Neural cell (in vitro differentiated cells): ENCODE data around the gene LRIG1. TPM values are rescaled to one million over a fixed set of nuclear protein-coding genes. Genes with fewer than 3 reads are reported as not detected.
A peak's percentile ranks its signal among the peaks of the same experiment; 100 is the strongest.

Experiments used
- H2AFZ ChIP-seq: fragments of 200-600, 300-800 bp; sonication (generic), shearing (Covaris generic); 2 replicates; pipeline ENCODE4 v1.6.0; 2014; ENCODE audit warnings: low read depth, mild to moderate bottlenecking, antibody characterized with exemption, low read length, moderate library complexity
- H3F3A ChIP-seq: fragments of 200-600 bp; shearing (Covaris generic); 2 replicates; pipeline ENCODE4 v1.6.1; 2016; ENCODE audit warnings: mild to moderate bottlenecking, moderate library complexity, mixed read lengths, antibody characterized with exemption, low read length; ENCODE audit not compliant: insufficient read depth, poor library complexity, severe bottlenecking
- H3K27ac ChIP-seq: fragments of 200-600, 300-800 bp; sonication (generic), shearing (Covaris generic); 2 replicates; pipeline ENCODE4 v1.5.1; 2014; ENCODE audit warnings: mild to moderate bottlenecking, low read length, moderate library complexity
- H3K27me3 ChIP-seq: fragments of 300-800, 200-600 bp; sonication (generic), shearing (Covaris generic); 2 replicates; pipeline ENCODE4 v1.6.0; 2014; ENCODE audit warnings: mild to moderate bottlenecking, low read depth, low read length, moderate library complexity; ENCODE audit not compliant: insufficient read depth
- H3K36me3 ChIP-seq: fragments of 300-800, 200-600 bp; sonication (generic), shearing (Covaris generic); 2 replicates; pipeline ENCODE4 v1.5.1; 2014; ENCODE audit warnings: mild to moderate bottlenecking, antibody characterized with exemption, low read length, moderate library complexity; ENCODE audit not compliant: insufficient read depth
- H3K4me2 ChIP-seq: fragments of 300-800, 200-600 bp; sonication (generic), shearing (Covaris generic); 2 replicates; pipeline ENCODE4 v1.6.0; 2014; ENCODE audit warnings: mild to moderate bottlenecking, low read length
- H3K4me3 ChIP-seq: fragments of 300-800, 200-600 bp; sonication (generic), shearing (Covaris generic); 2 replicates; pipeline ENCODE4 v1.5.1; 2014; ENCODE audit warnings: mild to moderate bottlenecking, low read length, moderate library complexity
- H3K79me2 ChIP-seq: fragments of 200-600 bp; shearing (Covaris generic); replicated peaks from 2 replicates; pipeline ENCODE4 v1.6.0; 2014; ENCODE audit warnings: mild to moderate bottlenecking, low read length, moderate library complexity; ENCODE audit not compliant: insufficient read depth
- H3K9ac ChIP-seq: fragments of 300-800, 200-600 bp; sonication (generic), shearing (Covaris generic); 2 replicates; pipeline ENCODE4 v1.6.1; 2016; ENCODE audit warnings: mild to moderate bottlenecking, low read length, mixed read lengths
- H3K9me2 ChIP-seq: fragments of 200-600 bp; shearing (Covaris generic); 2 replicates; pipeline ENCODE4 v1.6.1; 2016; ENCODE audit warnings: mild to moderate bottlenecking, low read length, mixed read lengths; ENCODE audit not compliant: insufficient read depth
- H3K9me3 ChIP-seq: fragments of 200-600, 300-800 bp; sonication (generic), shearing (Covaris generic); 2 replicates; pipeline ENCODE4 v1.6.1; 2016; ENCODE audit warnings: mild to moderate bottlenecking, mixed run types, low read length, moderate library complexity, mixed read lengths
- H4K20me1 ChIP-seq: fragments of 200-600 bp; shearing (Covaris generic); 2 replicates; pipeline ENCODE4 v1.6.1; 2016; ENCODE audit warnings: mild to moderate bottlenecking, mixed run types; ENCODE audit not compliant: insufficient read depth
- CTCF ChIP-seq: fragments of 450-650 bp; IDR thresholded peaks from 2 replicates; pipeline ENCODE4 v1.5.1; 2014; ENCODE audit warnings: antibody characterized with exemption, mild to moderate bottlenecking, moderate library complexity; ENCODE audit not compliant: poor library complexity, severe bottlenecking
- EZH2 ChIP-seq: fragments of 200-600, 300-800 bp; shearing (Covaris generic), sonication (generic); IDR thresholded peaks from 2 replicates; pipeline ENCODE4 v1.6.1; 2014; ENCODE audit warnings: antibody characterized with exemption, low read length, borderline replicate concordance, mild to moderate bottlenecking; ENCODE audit not compliant: insufficient read depth, poor library complexity, severe bottlenecking
- MXI1 ChIP-seq: fragments of 450-650 bp; conservative IDR thresholded peaks from 2 replicates; pipeline ENCODE4 v1.6.1; 2014; ENCODE audit warnings: antibody characterized with exemption, mild to moderate bottlenecking; ENCODE audit not compliant: poor library complexity, severe bottlenecking
- POLR2AphosphoS5 ChIP-seq: IDR thresholded peaks from 2 replicates; pipeline ENCODE4 v1.6.1; 2012
- RAD21 ChIP-seq: fragments of 450-650 bp; conservative IDR thresholded peaks from 2 replicates; pipeline ENCODE4 v1.6.1; 2014; ENCODE audit warnings: antibody characterized with exemption, mild to moderate bottlenecking, moderate library complexity
- SMC3 ChIP-seq: fragments of 450-650 bp; conservative IDR thresholded peaks from 2 replicates; pipeline ENCODE4 v1.6.1; 2014; ENCODE audit warnings: antibody characterized with exemption, mild to moderate bottlenecking, moderate library complexity; ENCODE audit not compliant: poor library complexity
- TAF1 ChIP-seq: IDR thresholded peaks from 2 replicates; pipeline ENCODE4 v1.6.1; 2012; ENCODE audit warnings: low read depth
- polyA minus RNA-seq: library from RNA; depleted of rRNA, polyadenylated mRNA; stranded (reverse); fragments of >200 nt; gene quantifications from 2 replicates; pipeline ENCODE4 v1.2.3, GENCODE V29; 2014
- polyA plus RNA-seq: library from polyadenylated mRNA; depleted of rRNA; stranded (reverse); fragments of >200 nt; gene quantifications from 2 replicates; pipeline ENCODE4 v1.2.3, GENCODE V29; 2014
- TF ChIP-seq, protein P1 (sequence below): IDR thresholded peaks from 2 replicates; pipeline ENCODE4 v1.6.1; 2012; ENCODE audit warnings: borderline replicate concordance

The LRIG1 gene, protein sequence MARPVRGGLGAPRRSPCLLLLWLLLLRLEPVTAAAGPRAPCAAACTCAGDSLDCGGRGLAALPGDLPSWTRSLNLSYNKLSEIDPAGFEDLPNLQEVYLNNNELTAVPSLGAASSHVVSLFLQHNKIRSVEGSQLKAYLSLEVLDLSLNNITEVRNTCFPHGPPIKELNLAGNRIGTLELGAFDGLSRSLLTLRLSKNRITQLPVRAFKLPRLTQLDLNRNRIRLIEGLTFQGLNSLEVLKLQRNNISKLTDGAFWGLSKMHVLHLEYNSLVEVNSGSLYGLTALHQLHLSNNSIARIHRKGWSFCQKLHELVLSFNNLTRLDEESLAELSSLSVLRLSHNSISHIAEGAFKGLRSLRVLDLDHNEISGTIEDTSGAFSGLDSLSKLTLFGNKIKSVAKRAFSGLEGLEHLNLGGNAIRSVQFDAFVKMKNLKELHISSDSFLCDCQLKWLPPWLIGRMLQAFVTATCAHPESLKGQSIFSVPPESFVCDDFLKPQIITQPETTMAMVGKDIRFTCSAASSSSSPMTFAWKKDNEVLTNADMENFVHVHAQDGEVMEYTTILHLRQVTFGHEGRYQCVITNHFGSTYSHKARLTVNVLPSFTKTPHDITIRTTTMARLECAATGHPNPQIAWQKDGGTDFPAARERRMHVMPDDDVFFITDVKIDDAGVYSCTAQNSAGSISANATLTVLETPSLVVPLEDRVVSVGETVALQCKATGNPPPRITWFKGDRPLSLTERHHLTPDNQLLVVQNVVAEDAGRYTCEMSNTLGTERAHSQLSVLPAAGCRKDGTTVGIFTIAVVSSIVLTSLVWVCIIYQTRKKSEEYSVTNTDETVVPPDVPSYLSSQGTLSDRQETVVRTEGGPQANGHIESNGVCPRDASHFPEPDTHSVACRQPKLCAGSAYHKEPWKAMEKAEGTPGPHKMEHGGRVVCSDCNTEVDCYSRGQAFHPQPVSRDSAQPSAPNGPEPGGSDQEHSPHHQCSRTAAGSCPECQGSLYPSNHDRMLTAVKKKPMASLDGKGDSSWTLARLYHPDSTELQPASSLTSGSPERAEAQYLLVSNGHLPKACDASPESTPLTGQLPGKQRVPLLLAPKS
- polyA plus RNA-seq (7.0 and 7.1 TPM in 2 replicates), polyA minus RNA-seq (8.5 and 11.4 TPM in 2 replicates)

GRCh38 chr3:66500576-66501482, at the start of gene LRIG1:
Gene LRIG1, minus strand, starts transcription at chr3:66501022. Its CDS starts 615 bp downstream, at chr3:66500407.
- H3K9me2 ChIP-seq = no peaks in the 10 kb centered on the region
- H3K9ac ChIP-seq = peak within 1 kb of the TSS; percentile 63
- H2AFZ ChIP-seq = no peak within 1 kb of the TSS
- TF ChIP-seq EZH2 (no peak), SMC3 (peak; percentile 8), MXI1 (peak; percentile 50), POLR2AphosphoS5 (peak; percentile 58), RAD21 (peak; percentile 44), CTCF (peak; percentile 43)
- H3K9me3 ChIP-seq = no peaks in the 10 kb centered on the region
- no peaks in the 10 kb centered on the region for H4K20me1 ChIP-seq
- H3F3A ChIP-seq = no peaks in the 10 kb centered on the region
- no peaks in the 10 kb centered on the region for H3K36me3 ChIP-seq
- peak within 1 kb of the TSS; percentile 72 for H3K4me3 ChIP-seq
- peaks cover 27% of the 10 kb centered on the region for H3K27me3 ChIP-seq
- H3K27ac ChIP-seq = no peak within 1 kb of the TSS
- H3K79me2 ChIP-seq = peaks cover 37% of the 10 kb centered on the region
- no peak within 1 kb of the TSS for H3K4me2 ChIP-seq

GRCh38 chr3:66544619-66545429, 44.0 kb upstream of the LRIG1 start:
- no peak overlapping the region for H3K4me2 ChIP-seq

More at GRCh38 chr3:66544619-66545429, 44.0 kb upstream of the LRIG1 start:
- Histone ChIP-seq H3K27ac (no peak overlapping the region), H3K9me2 (no peaks in the 10 kb centered on the region), H3K36me3 (no peaks in the 10 kb centered on the region), H2AFZ (no peak overlapping the region), H4K20me1 (no peaks in the 10 kb centered on the region), H3K27me3 (no peaks in the 10 kb centered on the region), H3F3A (no peaks in the 10 kb centered on the region), H3K9ac (no peak overlapping the region), H3K79me2 (no peaks in the 10 kb centered on the region), H3K4me3 (no peak overlapping the region), H3K9me3 (no peaks in the 10 kb centered on the region)
- TF ChIP-seq RAD21 = no peak
- TF ChIP-seq POLR2AphosphoS5 = no peak
- TF ChIP-seq, protein P1, sequence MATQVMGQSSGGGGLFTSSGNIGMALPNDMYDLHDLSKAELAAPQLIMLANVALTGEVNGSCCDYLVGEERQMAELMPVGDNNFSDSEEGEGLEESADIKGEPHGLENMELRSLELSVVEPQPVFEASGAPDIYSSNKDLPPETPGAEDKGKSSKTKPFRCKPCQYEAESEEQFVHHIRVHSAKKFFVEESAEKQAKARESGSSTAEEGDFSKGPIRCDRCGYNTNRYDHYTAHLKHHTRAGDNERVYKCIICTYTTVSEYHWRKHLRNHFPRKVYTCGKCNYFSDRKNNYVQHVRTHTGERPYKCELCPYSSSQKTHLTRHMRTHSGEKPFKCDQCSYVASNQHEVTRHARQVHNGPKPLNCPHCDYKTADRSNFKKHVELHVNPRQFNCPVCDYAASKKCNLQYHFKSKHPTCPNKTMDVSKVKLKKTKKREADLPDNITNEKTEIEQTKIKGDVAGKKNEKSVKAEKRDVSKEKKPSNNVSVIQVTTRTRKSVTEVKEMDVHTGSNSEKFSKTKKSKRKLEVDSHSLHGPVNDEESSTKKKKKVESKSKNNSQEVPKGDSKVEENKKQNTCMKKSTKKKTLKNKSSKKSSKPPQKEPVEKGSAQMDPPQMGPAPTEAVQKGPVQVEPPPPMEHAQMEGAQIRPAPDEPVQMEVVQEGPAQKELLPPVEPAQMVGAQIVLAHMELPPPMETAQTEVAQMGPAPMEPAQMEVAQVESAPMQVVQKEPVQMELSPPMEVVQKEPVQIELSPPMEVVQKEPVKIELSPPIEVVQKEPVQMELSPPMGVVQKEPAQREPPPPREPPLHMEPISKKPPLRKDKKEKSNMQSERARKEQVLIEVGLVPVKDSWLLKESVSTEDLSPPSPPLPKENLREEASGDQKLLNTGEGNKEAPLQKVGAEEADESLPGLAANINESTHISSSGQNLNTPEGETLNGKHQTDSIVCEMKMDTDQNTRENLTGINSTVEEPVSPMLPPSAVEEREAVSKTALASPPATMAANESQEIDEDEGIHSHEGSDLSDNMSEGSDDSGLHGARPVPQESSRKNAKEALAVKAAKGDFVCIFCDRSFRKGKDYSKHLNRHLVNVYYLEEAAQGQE = no peak
- no peak for TF ChIP-seq TAF1
